HG03521 (cell line): ENCODE measurements around the gene TSGA10IP.

Experiments
- ATAC-seq: cut with Tn5 transposase; IDR thresholded peaks from one replicate; pipeline ENCODE4 v1.9.1; 2021; ENCODE audit warnings: mild to moderate bottlenecking, moderate library complexity; ENCODE audit not compliant: unreplicated experiment

The TSGA10IP gene

DNA sequence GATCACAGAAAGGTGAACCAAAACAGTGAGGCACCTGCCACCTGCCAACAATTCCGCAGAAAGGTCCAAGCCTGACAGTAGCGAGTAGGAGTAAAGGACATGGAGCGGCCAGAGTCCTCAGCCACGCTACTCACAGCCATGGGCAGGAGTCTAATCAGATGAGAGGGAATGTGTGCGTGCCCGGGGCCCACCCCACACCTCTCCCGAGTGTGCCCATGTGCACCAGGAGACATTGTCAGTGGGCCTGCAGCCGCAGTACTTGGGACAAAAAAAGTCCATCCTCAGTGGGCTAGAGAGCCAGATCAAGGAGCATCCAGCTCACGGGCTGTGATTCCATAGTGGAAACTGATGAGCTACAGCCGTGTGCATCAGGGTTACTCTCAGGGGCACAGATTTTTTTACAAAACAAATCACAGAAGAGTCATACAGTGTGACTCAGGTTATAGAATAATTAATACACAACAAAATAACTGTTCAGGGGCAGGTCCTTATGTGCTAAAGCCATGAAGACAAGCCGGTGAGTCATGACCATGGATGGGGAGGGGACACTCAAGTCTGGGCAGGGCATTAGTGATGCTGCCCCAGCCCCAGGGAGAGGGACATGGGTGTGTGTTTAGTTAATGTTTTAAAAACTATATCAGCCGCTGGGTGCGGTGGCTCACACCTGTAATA lies 28.3 kb downstream of the TSGA10IP start:
- ATAC-seq, result no peak

DNA sequence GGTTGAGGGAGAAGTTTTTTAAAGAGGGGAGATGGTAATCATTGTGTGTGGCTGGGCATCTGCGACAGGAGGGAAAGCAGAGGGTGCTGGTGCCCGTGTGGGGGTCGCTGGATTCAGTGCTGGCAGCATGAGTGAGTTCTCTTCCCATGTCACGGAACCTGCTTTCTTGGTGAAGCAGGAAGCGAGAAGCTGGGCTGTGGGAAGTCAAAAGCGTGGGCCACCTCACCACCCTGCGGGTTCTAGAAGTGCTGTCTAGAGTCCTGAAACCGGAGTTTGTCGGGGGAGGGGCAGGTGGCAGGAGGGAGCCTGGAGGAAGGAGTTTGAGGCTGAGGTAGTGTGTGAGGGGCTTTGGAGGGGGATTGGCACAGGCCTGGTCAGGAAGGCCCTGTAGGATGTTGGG lies 30.5 kb downstream of the TSGA10IP start:
- no peak for ATAC-seq

DNA sequence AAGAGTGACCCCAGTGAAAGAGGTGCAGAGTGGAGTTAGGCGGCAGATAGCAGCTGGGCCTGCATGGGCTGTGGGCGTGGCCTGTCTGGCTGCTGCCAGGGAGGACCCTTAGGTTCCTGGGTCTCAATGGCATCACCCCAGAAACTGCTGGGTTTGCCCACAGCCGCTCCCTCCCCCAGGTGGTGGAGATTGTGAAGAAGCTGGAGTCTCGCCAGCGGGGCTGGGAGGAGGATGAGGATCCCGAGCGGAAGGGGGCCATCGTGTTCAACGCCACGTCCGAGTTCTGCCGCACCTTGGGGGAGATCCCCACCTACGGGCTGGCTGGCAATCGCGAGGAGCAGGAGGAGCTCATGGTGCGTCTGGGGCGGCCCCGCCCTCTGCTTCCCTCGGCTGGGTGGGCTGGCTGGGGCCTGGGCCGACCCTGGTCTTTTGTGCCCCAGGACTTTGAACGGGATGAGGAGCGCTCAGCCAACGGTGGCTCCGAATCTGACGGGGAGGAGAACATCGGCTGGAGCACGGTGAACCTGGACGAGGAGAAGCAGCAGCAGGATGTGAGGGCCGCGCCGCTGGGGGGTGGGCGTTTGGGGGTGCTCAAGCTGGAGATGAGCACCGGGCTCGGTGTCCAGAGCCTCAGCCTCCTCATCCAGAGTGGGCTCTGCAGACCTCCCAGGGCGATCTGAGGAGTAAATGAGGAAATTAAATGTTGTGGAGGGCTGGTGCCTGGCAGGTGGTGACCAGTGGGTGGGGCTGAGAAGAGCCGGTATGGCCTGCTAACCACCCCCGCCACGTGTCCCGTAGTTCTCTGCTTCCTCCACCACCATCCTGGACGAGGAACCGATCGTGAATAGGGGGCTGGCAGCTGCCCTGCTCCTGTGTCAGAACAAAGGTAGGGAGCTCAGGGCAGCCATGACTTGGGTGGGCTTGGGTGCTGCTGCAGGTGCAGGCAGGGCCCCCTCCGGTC lies 31.2 kb downstream of the TSGA10IP start:
- no peak for ATAC-seq

DNA sequence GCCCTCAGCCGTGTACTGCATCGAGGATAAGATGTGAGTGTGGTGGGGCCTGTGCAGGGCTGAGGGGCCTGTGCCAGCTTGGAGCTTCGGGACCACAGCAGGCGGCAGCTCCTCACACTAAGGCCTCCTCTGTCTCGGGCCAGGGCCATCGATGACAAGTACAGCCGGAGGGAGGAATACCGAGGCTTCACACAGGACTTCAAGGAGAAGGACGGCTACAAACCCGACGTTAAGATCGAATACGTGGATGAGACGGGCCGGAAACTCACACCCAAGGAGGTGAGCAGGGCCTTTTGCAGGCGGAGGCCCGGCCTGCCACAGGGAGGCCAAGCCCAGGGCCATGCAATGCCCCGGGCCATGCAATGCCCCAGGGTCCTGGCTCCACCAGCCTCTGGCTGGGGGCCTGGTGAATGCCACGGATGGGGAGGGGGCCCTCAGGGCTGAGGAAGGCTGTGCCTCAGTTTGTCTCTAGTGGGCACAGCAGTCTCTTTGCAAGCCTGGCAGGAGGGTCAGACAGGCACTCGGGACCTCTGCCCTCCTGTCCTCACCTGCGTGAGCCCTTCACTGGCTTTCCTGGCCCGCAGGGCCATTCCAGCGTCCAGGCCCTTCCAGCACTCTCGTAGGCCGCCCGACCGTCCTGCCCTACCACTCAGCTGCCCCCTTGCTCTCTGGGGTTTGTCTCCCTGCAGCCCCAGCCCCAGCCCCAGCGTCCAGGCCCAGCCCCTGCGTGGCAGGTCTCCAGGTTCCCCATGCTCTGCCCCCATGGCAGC lies 32.5 kb downstream of the TSGA10IP start:
- ATAC-seq, result no peak

DNA sequence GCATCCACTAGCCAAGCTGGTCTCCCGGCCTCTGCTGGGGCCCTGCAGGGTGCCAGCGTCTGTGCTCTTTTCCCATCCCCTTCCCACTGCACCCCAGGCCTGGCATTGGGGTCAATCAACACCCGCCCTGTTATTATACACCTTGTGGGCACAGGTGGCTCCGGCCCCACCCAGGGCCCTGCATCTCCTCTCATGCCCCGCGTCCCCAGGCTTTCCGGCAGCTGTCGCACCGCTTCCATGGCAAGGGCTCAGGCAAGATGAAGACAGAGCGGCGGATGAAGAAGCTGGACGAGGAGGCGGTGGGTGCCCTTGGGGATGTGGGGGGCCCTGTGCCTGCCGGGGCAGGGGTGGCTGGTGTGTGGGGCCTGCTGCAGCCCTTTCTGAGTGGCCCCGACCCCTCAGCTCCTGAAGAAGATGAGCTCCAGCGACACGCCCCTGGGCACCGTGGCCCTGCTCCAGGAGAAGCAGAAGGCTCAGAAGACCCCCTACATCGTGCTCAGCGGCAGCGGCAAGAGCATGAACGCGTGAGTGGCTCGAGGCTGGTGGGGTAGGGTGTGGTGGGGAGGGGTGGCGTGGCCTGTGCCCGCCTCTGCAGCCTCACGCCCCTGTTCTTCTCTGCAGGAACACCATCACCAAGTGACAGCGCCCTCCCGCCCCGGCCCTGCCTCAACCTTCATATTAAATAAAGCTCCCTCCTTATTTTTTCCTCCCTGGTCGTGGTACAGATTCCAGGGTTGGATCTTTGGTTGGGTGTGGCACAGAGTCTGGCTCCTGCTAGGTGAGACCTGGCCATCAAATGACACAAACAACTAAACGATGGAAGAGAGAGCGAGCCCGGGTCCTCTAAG lies 33.3 kb downstream of the TSGA10IP start:
- ATAC-seq, result no peak

DNA sequence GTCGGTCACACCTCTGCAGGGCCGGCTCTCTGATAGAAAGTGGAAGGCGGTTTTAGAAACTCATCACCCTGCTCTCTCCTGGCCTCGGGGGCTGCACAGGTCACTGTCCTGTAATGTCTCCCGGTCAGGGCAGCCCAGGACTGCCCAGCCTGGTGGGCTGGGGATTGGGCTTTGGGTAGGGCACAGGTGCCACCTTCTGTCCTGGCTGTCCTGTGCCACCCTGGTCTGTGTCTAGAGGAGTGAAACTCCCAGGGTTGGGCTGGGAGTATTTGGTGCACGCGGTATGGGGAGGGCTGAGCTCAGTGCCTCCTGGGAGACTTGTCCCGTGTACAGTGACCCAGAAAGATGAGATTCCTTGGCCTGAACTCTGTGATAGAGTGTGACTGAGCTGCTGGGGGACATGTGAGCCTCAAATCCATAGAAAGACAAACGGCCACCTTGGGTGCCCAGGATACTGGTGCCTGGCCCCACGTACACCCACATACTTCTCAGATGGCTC lies 34.0 kb downstream of the TSGA10IP start:
- ATAC-seq, result no peak

DNA sequence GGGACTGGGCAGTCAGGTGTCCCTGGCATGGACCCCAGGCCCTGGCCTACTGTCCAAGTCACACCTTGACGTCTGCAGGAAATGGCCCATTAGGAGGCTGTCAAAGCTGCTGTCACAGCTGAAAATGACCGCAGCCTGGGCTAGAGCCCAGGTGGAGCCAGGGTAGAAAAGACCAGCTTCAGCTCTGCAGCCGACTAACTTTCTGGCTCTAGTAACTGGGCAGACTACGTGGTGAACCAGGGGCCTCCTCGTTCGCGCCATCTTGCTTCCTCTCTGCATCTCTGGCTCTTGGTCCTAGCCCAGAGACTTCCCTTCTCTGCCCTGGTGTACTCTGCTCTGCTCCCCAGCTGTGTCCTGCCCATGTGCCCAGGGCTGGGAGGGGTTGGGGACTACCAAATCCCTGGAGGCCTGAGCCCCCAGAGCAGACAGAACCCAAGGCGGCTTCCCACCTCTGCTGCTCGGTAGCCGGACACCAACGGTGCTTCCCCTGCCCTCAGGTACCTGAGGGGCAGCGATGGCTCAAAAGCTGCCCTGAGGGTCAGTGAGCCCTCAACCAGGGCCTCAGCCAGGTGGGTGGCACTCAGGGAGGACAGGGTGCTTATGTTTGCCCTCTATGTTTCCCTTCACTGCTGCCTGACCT lies 35.9 kb downstream of the TSGA10IP start:
- no peak for ATAC-seq

DNA sequence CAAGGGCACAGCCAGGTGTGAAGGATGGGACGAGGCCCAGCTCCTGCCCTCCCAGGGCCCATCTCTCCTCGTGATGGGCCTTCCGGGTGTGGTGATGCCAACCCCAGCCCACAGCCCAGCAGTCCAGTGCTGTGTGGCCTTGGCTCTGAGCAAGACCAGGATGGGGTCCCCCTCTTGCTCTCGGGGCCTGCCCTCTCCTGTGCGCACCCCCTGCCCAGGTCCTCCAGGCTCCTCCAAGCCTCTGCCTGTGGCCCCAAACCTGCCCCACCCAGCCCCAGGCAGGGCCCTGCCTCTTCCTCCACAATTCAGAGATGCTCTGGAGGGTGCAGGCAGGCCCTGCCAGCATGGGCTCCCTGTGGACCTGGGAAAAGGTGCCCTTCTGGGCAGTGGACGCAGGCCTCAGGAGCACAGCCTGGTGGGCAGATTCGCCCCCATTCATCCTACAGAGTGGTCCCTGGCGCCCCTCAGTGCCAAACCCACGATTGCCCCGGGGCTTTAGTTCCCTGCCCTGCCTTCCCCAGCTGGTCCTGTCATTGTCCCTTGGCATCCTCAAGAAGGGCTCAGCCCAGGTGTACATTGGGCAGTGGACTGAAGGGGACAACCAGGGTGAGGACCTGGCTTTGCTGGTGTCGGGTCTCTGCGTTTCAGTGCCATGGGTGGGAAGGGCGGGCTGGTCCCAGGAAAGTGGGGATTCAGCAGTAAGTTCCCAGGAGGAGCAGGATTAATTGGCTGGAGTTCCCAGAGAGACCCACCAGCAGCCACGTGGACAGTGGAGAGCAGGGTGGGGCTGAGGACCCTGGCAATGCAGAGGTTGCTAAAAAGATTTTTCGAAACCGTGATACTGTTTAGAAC lies 36.9 kb downstream of the TSGA10IP start:
- ATAC-seq, result no peak

DNA sequence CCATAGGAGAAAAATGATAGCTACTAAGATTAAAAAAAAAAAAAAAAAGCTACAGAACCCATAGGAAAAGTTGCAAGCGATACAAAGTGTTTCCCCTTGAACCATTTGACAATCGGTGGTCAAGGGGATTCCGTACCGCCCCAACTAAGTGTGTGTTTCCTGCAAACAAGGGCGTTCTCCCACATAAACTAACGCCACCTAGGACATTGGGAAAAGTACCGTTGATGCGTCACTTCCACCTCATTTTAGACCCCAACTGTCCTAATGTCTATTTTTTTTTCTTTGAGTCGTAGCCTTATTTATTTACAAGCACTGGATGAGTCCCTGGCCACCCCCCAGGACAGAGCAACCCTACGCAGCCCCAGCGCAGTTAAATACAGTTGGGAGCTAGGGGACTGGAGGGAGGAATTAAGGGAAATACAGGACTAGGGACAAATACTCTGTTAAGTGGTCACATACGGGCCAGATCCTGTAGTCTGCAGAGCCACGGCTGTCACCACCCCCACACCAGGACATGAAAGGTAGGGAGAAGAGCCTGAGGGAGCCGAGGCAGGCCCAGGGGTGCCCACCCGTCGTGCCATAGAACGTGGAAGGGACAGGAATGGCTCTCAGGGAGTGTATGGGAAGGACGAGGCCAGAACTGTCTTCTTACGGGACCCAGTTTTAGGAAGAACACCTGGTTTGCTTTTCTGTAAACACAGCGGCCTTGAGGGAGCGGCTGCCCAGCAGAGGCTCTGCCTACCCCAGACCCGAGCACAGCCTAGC lies 37.7 kb downstream of the TSGA10IP start:
- no peak for ATAC-seq

DNA sequence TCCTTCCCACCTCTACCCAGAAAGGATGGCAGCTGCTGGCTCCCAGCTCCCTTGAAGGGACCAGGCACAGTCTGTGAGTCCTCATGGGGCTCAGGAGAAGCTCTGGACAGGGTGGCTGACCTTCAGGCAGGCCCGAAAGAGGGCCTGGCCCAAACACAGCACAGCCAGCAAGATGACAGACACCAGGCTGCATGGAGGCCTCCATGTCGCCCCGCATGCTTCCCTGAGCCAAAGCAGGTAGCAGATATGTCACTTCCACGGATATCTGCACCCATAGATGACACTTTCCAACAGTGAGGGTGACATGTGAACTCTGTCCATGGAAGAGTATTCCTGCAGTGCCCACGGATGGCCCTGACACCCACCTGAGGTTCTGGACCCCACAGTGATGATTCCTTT lies 38.3 kb downstream of the TSGA10IP start:
- no peak for ATAC-seq

DNA sequence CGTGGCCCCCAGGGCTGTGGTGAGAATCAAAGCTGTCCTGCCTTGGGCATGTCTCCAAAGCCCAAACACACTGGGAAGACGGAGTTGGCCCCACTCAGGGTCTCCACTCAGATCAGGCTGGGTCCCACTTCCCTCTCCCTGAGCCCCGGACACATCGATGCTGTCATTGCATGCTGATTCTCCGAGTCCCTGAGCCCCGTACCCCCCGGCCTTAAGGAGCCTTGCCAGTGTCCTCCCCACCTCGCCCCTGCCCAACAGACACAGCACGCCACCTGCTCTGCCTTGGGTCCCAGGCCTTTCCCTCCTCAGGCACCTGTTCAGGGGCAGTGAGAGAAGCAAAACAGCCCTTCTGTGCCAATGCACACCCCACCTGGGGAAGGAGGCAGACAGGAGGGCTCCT lies 42.1 kb downstream of the TSGA10IP start:
- ATAC-seq, result no peak

DNA sequence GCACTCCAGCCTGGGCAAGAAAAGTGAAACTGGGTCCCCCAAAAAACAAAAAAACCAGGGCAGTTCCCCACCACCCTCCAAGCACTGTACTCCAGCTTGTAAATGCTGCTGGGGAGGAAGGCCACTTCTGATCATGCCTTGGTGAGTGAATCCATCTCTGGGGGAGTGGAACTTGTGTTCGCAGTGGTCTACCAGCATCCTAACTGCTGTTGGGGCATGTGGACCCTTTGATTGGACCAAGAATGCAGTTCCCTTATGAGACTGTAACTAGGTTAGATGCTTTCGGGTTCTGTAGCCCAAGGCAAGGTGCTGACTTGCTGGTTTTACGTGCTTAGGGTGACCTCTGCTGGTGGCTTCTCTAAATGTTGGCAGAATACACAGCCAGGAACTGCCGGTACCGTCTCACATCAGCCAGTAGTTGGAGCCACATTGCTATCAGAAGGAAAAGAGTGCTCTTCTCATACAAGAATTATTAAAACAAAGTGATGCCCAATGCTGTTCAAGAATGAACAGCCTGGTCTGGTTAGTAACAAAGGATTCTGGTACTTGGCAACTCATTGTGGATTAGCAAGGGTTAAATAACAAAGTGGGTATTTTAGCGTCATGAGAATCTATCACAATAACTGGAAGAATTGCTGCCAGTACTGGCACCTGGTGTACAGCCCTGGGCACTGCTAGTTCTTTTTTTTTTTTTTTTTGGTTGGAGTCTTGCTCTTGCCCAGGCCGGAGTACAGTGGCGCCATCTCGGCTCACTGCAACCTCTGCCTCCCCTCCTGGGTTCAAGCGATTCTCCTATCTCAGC lies 43.7 kb downstream of the TSGA10IP start:
- peak; percentile 87 for ATAC-seq

DNA sequence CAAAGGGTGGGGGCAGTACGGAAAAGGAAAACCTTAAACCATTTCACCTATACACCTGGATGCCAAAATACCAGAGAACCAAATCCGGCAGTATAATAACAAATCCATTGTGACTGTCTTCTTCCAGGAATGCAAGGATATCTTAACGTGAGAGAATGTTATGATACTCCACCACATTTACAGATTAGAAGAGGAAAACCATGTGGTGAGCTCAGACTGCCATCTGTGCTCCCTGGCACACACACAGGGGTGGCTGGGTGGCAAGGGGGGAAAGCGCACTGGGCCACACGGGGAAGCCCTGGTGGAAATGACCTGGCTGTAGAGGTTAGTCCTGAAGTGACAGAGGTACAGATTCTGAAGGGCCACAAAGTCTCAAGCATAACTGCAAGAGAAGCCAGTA lies 46.8 kb downstream of the TSGA10IP start:
- ATAC-seq, result no peak

DNA sequence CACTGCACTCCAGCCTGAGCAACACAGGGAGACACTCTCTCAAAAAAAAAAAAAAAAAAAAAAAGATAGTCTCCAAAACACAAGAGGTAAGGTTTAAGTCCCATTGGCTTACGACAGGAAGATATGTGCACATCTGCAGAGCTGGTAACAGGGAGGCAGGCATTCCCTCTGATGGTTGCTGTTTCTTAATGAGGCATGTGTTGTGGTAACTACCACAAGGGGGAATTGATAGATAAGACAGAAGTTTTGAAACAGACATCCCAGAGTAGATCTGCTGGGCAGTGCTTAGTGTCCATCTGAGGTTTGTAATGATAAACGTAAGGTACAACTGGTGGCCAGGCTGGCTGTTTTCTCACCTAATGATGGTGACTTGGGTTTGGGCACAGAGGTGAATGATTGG lies 52.0 kb downstream of the TSGA10IP start:
- no peak for ATAC-seq

DNA sequence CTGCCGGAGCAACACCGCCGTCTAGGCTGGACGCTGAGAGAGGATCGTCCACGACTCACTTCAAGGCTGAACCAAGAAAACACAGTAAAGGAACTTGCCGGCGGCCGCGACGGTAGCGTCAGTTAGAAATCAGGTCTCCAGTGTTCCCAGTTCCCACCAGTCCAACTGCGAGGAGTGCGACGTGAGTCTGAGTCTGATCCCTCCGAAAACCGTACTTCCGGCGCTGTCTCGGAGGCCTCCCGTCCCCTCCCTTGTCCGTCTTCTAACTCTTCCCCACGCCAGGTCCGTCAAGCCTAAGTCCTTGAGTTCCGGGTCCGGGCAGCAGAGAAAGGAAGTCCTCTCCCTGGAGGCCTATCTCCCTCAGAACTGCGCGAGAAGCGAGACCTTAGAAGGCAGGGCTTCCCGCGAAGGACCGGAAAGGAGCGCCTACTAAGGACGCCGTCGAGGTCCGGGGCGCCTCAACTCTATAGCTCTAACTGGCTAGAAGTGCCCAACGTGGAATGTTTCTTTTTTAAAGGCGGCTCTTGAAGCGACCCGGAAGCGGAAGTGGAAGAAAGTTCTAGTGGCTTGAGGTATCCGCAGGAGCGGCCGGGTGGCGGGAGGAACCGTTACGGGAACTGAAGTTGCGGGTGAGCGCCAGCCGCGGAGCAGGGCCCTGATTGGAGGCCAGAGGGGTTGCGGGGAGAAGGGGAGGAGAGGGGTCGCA lies 56.8 kb downstream of the TSGA10IP start, which contains the start of the genes BANF1 and EIF1AD:
BANF1 (plus strand) TSS at position 562 of the 706 bp plus-strand sequence. CDS start 748 bp downstream, outside the sequence.
EIF1AD (minus strand) TSS at position 216 of the 706 bp plus-strand sequence. CDS start 1,768 bp downstream, outside the sequence.
- peak; percentile 68 for ATAC-seq

DNA sequence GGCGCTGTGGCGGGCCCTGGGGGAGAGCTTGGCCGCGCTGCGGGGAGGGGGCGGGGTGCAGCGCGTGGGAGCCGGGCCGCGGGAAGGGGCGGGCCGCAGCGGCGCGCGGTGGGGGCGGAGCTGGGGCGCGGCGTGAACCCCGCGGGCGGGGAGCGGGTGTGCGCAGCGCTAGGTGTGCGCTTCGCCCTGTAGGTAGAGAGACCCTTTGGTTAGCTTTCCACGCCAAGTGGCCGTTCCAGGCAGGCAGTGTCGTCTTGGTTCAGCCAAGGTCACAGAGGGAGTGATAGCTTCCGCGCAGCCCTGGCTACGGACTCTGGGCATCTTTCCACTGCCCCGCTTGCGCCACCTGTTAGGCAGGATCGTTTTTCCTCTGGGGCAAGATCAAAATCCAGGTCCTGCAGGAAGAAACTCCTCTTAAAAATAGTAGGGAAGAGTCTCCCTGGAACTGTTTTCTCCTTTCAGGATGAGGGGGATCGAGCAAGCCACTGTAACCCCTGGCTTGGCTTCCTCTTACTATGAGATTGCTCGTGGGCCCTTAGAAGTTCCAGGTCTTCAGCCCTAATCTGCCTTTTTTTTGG lies 57.5 kb downstream of the TSGA10IP start:
- peak; percentile 45 for ATAC-seq
